HepG2 (cell line): ENCODE measurements around the gene RTEL1. TPM values are rescaled to one million over a fixed set of nuclear protein-coding genes. Genes with fewer than 3 reads are reported as not detected.
A peak's percentile ranks its signal among the peaks of the same experiment; 100 is the strongest.

Experiments
- ATAC-seq: fragments of 200-7000 bp; cut with Tn5 transposase; 3 replicates; pipeline ENCODE4 v1.9.1; 2020; ENCODE audit warnings: mild to moderate bottlenecking, moderate library complexity
- BruUV-seq: library from RNA; stranded (reverse); fragments of 400-500 nt; replicated peaks from 2 replicates; lab custom pipeline; 2021; lab: Mats Ljungman, UMichigan
- CTCF ChIA-PET: fragments of 300-600 bp; formaldehyde crosslinking; extraction: SDS; loops from one replicate; lab custom pipeline; 2021; ENCODE audit warnings: low total read pairs, inconsistent platforms, low intra/inter-chr PET ratio; lab: Yijun Ruan, JAX
- POLR2A ChIA-PET: fragments of 350-600 bp; sonication (Branson Sonifier 250); formaldehyde crosslinking; loops from one replicate; lab custom pipeline; 2020; ENCODE audit warnings: antibody characterized with exemption, inconsistent platforms; lab: Yijun Ruan, JAX
- DNase-seq: peaks from one replicate; pipeline ENCODE4 v3.0.0-alpha.2; 2015; ENCODE audit warnings: low spot score
- FAIRE-seq: peaks from 3 replicates; lab custom pipeline; 2011; peaks lifted over from hg19 to GRCh38; lab: Jason Lieb, UNC
- H2AFZ ChIP-seq: one replicate; pipeline ENCODE4 v1.6.1; 2011; ENCODE audit warnings: low read length, inconsistent platforms
- H3K27ac ChIP-seq: fragments of 300-600 bp; 3 replicates; pipeline ENCODE4 v1.8.0; 2011; ENCODE audit warnings: mixed run types, mild to moderate bottlenecking, mixed read lengths, low read length, inconsistent platforms; ENCODE audit not compliant: insufficient read depth; ENCODE audit errors: extremely low read length
- H3K27me3 ChIP-seq, 2 experiments: fragments of 200-600 bp in 1 of 2; 2 replicates in 1 of 2; 3 replicates in 1 of 2; pipeline versions ENCODE4 v1.6.0 to v1.8.0; 2011; ENCODE audit warnings: low read length in 2 of 2, mild to moderate bottlenecking in 2 of 2, moderate library complexity in 2 of 2, inconsistent platforms in 1 of 2; ENCODE audit not compliant: insufficient read depth in 2 of 2, control insufficient read depth in 1 of 2
- H3K36me3 ChIP-seq, 2 experiments: fragments of 200-600 bp in 1 of 2; replicated peaks in 1 of 2; 2 replicates in 1 of 2; 3 replicates in 1 of 2; pipeline versions ENCODE4 v1.5.1 to v1.8.0; 2011; ENCODE audit warnings: low read length in 2 of 2, inconsistent platforms in 1 of 2; ENCODE audit not compliant: insufficient read depth in 2 of 2, control insufficient read depth in 1 of 2
- H3K4me1 ChIP-seq: 2 replicates; pipeline ENCODE4 v1.5.1; 2012; ENCODE audit warnings: low read length, inconsistent platforms; ENCODE audit not compliant: insufficient read depth
- H3K4me2 ChIP-seq: 2 replicates; pipeline ENCODE4 v1.6.0; 2011; ENCODE audit warnings: low read depth, low read length, inconsistent platforms
- H3K4me3 ChIP-seq, 3 experiments: fragments of 200-600 bp in 1 of 3; sonication (generic), shearing (Covaris generic) in 1 of 3; replicated peaks in 1 of 3; 2 replicates each; pipeline ENCODE4 v1.5.1; 2011 to 2016; ENCODE audit warnings: low read length in 3 of 3, inconsistent platforms in 2 of 3, low read depth in 2 of 3, mild to moderate bottlenecking in 2 of 3, control low read depth in 1 of 3, mixed read lengths in 1 of 3; ENCODE audit not compliant: insufficient read depth in 1 of 3
- H3K79me2 ChIP-seq: one replicate; pipeline ENCODE4 v1.6.1; 2011; ENCODE audit warnings: low read length, inconsistent platforms; ENCODE audit not compliant: insufficient read depth
- H3K9ac ChIP-seq: 2 replicates; pipeline ENCODE4 v1.6.0; 2011; ENCODE audit warnings: mild to moderate bottlenecking, low read depth, low read length, inconsistent platforms; ENCODE audit not compliant: insufficient read depth
- H3K9me3 ChIP-seq: 2 replicates; pipeline ENCODE4 v1.5.1; 2012; ENCODE audit warnings: mild to moderate bottlenecking, low read length
- H4K20me1 ChIP-seq: 2 replicates; pipeline ENCODE4 v1.6.0; 2011; ENCODE audit warnings: inconsistent platforms, mild to moderate bottlenecking, low read length, moderate library complexity; ENCODE audit not compliant: insufficient read depth
- EED ChIP-seq: sonication (generic); formaldehyde crosslinking; IDR thresholded peaks from 2 replicates; pipeline ENCODE4 v1.5.0; 2020; ENCODE audit warnings: mild to moderate bottlenecking, missing genetic modification reagents
- HOXA3 ChIP-seq: sonication (generic); formaldehyde crosslinking; IDR thresholded peaks from 2 replicates; pipeline ENCODE4 v1.5.0; 2020; ENCODE audit warnings: missing genetic modification reagents
- HOXD1 ChIP-seq: sonication (generic); formaldehyde crosslinking; IDR thresholded peaks from 2 replicates; pipeline ENCODE4 v1.5.0; 2020; ENCODE audit warnings: missing genetic modification reagents
- MAZ ChIP-seq, 2 experiments: sonication (generic) in 1 of 2; formaldehyde crosslinking in 1 of 2; IDR thresholded peaks; 2 replicates each; pipeline versions ENCODE4 v1.5.0 to v1.6.1; 2012 to 2020; ENCODE audit warnings: low read depth in 2 of 2, mild to moderate bottlenecking in 2 of 2, borderline replicate concordance in 1 of 2, improper control_type of control experiment in 1 of 2, low read length in 1 of 2, missing genetic modification reagents in 1 of 2, moderate library complexity in 1 of 2
- NFKB2 ChIP-seq: sonication (generic); formaldehyde crosslinking; IDR thresholded peaks from 2 replicates; pipeline ENCODE4 v1.4.0; 2020; ENCODE audit warnings: missing genetic modification reagents, borderline replicate concordance
- NRL ChIP-seq: sonication (generic); formaldehyde crosslinking; IDR thresholded peaks from 2 replicates; pipeline ENCODE4 v1.5.0; 2020; ENCODE audit warnings: missing genetic modification reagents, mild to moderate bottlenecking, moderate library complexity, borderline replicate concordance
- RFXAP ChIP-seq: sonication (generic); formaldehyde crosslinking; IDR thresholded peaks from 2 replicates; pipeline ENCODE4 v1.4.0; 2020; ENCODE audit warnings: missing genetic modification reagents, borderline replicate concordance
- RXRA ChIP-seq: sonication (generic); formaldehyde crosslinking; IDR thresholded peaks from 2 replicates; pipeline ENCODE4 v1.5.1; 2020; ENCODE audit warnings: missing genetic modification reagents
- ZNF235 ChIP-seq: sonication (generic); formaldehyde crosslinking; IDR thresholded peaks from 2 replicates; pipeline ENCODE4 v1.8.1; 2023; ENCODE audit warnings: mild to moderate bottlenecking, missing genetic modification reagents, borderline replicate concordance
- ZNF616 ChIP-seq: sonication (generic); formaldehyde crosslinking; IDR thresholded peaks from 2 replicates; pipeline ENCODE4 v1.5.0; 2020; ENCODE audit warnings: low read depth, mild to moderate bottlenecking, missing genetic modification reagents
- ZNF766 ChIP-seq: sonication (generic); formaldehyde crosslinking; IDR thresholded peaks from 2 replicates; pipeline ENCODE4 v1.5.0; 2020; ENCODE audit warnings: missing genetic modification reagents, borderline replicate concordance
- ZSCAN31 ChIP-seq: sonication (generic); formaldehyde crosslinking; IDR thresholded peaks from 2 replicates; pipeline ENCODE4 v1.5.0; 2020; ENCODE audit warnings: low read depth, mild to moderate bottlenecking, missing genetic modification reagents
- WGBS: methylation state at CpG from one replicate; pipeline ENCODE4 v1.1.6; 2017; ENCODE audit warnings: low lambda C conversion rate; 5-methylcytosine and 5-hydroxymethylcytosine counted together
- in situ Hi-C: cut with HindIII; loops from 2 replicates; pipeline ENCODE4 v1.10.0; 2017; ENCODE audit warnings: low pct_unique_long_range_greater_than_20kb; ENCODE audit not compliant: extremely low pct_ligation_motif_present
- intact Hi-C: fragments of 100-400 bp; cut with micrococcal nuclease; formaldehyde crosslinking; loops from one replicate; pipeline ENCODE4 v1.10.0; 2022; ENCODE audit not compliant: unreplicated experiment
- polyA plus RNA-seq, 8 experiments: library from polyadenylated mRNA; depleted of rRNA in 3 of 8; stranded (reverse) in 7 of 8; unstranded in 1 of 8; fragments of >200 nt; fragmentation: Illumina TruSeq in 4 of 8; extraction: Trizol in 4 of 8; gene quantifications; 2 replicates each; pipeline versions ENCODE4 v1.2.1 to v1.2.3, GENCODE V29; 2011 to 2016; ENCODE audit warnings: low read depth in 4 of 8, missing spikeins in 1 of 8, mixed read lengths in 1 of 8; ENCODE audit not compliant: insufficient read depth in 1 of 8
- total RNA-seq, 5 experiments: library from RNA; depleted of rRNA; stranded (reverse); fragments of >200 nt; fragmentation: Illumina TruSeq; extraction: Trizol; gene quantifications; 2 replicates each; pipeline ENCODE4 v1.2.3, GENCODE V29; 2016; ENCODE audit warnings: low read depth in 1 of 5
- TF ChIP-seq, protein P1 (sequence below): sonication (generic); formaldehyde crosslinking; IDR thresholded peaks from 2 replicates; pipeline ENCODE4 v1.4.0; 2020; ENCODE audit warnings: mild to moderate bottlenecking, missing genetic modification reagents
- TF ChIP-seq, protein P2 (sequence below): sonication (generic); formaldehyde crosslinking; IDR thresholded peaks from 2 replicates; pipeline ENCODE4 v1.8.1; 2023; ENCODE audit warnings: mild to moderate bottlenecking, missing genetic modification reagents
- TF ChIP-seq, protein P3 (sequence below): IDR thresholded peaks from 2 replicates; pipeline ENCODE4 v1.6.1; 2016
- TF ChIP-seq, protein P4 (sequence below): IDR thresholded peaks from 2 replicates; pipeline ENCODE4 v1.6.1; 2016; ENCODE audit warnings: mild to moderate bottlenecking, missing biosample characterization, missing genetic modification reagents
- TF ChIP-seq, protein P5 (sequence below): sonication (generic); formaldehyde crosslinking; IDR thresholded peaks from 2 replicates; pipeline ENCODE4 v1.9.0; 2022; ENCODE audit warnings: low read depth, missing genetic modification reagents

RTEL1 gene
- total and polyA plus RNA-seq, 2 of the 13 experiments (the other 11 are each of a cell fraction or from before 2014, with no cell fraction given), result 21.8 to 36.4 TPM

DNA sequence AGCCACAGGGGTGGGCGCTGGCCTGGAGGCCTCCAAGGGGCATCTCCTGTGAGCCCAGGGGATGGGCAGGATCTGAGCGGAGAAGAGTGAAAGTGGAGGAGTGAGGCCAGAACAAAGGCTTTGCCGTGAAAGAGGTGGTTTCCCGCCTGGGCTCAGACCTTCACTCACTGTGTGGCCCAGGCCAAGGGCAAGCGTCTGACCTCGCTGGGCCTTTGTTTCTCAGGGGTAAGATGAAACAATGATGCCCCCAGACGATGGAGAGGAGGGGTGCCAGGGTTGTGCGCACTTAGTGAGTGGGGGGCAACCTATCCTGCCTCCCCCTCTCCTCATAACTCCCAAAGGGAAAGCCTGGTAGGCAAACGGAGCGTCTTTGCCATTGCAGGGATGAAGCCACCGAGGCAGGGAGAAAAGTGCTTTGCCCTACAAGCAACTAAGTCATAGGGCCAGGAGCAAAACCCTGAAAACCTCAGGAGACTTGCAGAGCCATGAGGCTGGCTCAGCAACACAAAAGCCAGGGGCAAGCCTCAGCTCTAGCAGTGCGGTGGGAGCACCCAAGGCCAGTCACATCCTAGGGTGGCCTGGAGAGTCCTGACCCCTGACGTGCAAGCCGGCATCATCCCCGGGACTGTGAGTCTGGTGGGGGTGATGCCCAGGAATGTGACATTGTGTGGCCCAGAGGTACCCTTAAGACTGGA, 4.0 kb upstream of the RTEL1 start:
- Histone ChIP-seq H2AFZ (no peak overlapping the region), H3K27me3 (no peaks in the 10 kb centered on the region; a peak in 1 of 5 replicates), H3K36me3 (no peaks in the 10 kb centered on the region), H3K4me1 (peaks cover 38% of the 10 kb centered on the region), H3K4me2 (peak overlapping the region; percentile 72), H3K27ac (no peak overlapping the region), H3K9ac (no peak overlapping the region), H4K20me1 (peaks cover 3% of the 10 kb centered on the region; the same call in 1 of the 2 replicates), H3K4me3 (peak overlapping the region in 1 of 3 experiments; percentile 73; a peak in 2 of 6 replicates), H3K9me3 (no peaks in the 10 kb centered on the region), H3K79me2 (peaks cover 13% of the 10 kb centered on the region)
- CTCF ChIA-PET, result no interaction called here
- no peak for ATAC-seq
- in situ Hi-C loops, result no loop called here
- no TSS peak for BruUV-seq
- FAIRE-seq, result no peak
- DNase-seq, result no peak
- 59% methylated on average over 12 of the region's 15 CpGs for WGBS
- POLR2A ChIA-PET, result interaction anchor here (1.2 to 4.3 kb wide), 4 partner anchors 12 to 87 kb away, joined by 5 to 58 read pairs (median 12); partner anchors contain the start of gene GMEB2
- intact Hi-C loops, result loop anchor here (10.0 kb wide), 1 partner anchor 119 kb away; the partner anchor contains the start of gene PTK6
- TF ChIP-seq, protein P1, sequence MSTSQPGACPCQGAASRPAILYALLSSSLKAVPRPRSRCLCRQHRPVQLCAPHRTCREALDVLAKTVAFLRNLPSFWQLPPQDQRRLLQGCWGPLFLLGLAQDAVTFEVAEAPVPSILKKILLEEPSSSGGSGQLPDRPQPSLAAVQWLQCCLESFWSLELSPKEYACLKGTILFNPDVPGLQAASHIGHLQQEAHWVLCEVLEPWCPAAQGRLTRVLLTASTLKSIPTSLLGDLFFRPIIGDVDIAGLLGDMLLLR, result peak; percentile 10; the same call in 1 of the 2 replicates
- TF ChIP-seq ZNF235 (CRISPR knock-in tag) (0 out of 2 replicates have a peak, but pooled peaks have one; percentile 61), HOXD1 (CRISPR knock-in tag) (0 out of 2 replicates have a peak, but pooled peaks have one; percentile 15), ZSCAN31 (no peak), RFXAP (CRISPR knock-in tag) (0 out of 2 replicates have a peak, but pooled peaks have one; percentile 28), NFKB2 (CRISPR knock-in tag) (peak; percentile 67; the same call in 1 of the 2 replicates), HOXA3 (0 out of 2 replicates have a peak, but pooled peaks have one; percentile 3), NRL (CRISPR knock-in tag) (0 out of 2 replicates have a peak, but pooled peaks have one; percentile 11), ZNF616 (0 out of 2 replicates have a peak, but pooled peaks have one; percentile 17), MAZ (IDR thresholded peaks at IDR 0.05; ENCODE audit: borderline replicate concordance, low read depth, low read length) (no peak), MAZ (CRISPR knock-in tag; IDR thresholded peaks at IDR 0.05; ENCODE audit: low read depth) (peak; percentile 4; the same call in 1 of the 2 replicates), RXRA (CRISPR knock-in tag) (0 out of 2 replicates have a peak, but pooled peaks have one; percentile 41), ZNF766 (no peak), EED (CRISPR knock-in tag) (0 out of 2 replicates have a peak, but pooled peaks have one; percentile 49)
- TF ChIP-seq, protein P2, sequence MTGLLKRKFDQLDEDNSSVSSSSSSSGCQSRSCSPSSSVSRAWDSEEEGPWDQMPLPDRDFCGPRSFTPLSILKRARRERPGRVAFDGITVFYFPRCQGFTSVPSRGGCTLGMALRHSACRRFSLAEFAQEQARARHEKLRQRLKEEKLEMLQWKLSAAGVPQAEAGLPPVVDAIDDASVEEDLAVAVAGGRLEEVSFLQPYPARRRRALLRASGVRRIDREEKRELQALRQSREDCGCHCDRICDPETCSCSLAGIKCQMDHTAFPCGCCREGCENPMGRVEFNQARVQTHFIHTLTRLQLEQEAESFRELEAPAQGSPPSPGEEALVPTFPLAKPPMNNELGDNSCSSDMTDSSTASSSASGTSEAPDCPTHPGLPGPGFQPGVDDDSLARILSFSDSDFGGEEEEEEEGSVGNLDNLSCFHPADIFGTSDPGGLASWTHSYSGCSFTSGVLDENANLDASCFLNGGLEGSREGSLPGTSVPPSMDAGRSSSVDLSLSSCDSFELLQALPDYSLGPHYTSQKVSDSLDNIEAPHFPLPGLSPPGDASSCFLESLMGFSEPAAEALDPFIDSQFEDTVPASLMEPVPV, result 0 out of 2 replicates have a peak, but pooled peaks have one; percentile 0
- TF ChIP-seq, protein P3, sequence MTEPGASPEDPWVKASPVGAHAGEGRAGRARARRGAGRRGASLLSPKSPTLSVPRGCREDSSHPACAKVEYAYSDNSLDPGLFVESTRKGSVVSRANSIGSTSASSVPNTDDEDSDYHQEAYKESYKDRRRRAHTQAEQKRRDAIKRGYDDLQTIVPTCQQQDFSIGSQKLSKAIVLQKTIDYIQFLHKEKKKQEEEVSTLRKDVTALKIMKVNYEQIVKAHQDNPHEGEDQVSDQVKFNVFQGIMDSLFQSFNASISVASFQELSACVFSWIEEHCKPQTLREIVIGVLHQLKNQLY (CRISPR knock-in tag), result no peak
- TF ChIP-seq, protein P4, sequence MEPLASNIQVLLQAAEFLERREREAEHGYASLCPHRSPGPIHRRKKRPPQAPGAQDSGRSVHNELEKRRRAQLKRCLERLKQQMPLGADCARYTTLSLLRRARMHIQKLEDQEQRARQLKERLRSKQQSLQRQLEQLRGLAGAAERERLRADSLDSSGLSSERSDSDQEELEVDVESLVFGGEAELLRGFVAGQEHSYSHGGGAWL (CRISPR knock-in tag), result 0 out of 2 replicates have a peak, but pooled peaks have one; percentile 56
- TF ChIP-seq, protein P5, sequence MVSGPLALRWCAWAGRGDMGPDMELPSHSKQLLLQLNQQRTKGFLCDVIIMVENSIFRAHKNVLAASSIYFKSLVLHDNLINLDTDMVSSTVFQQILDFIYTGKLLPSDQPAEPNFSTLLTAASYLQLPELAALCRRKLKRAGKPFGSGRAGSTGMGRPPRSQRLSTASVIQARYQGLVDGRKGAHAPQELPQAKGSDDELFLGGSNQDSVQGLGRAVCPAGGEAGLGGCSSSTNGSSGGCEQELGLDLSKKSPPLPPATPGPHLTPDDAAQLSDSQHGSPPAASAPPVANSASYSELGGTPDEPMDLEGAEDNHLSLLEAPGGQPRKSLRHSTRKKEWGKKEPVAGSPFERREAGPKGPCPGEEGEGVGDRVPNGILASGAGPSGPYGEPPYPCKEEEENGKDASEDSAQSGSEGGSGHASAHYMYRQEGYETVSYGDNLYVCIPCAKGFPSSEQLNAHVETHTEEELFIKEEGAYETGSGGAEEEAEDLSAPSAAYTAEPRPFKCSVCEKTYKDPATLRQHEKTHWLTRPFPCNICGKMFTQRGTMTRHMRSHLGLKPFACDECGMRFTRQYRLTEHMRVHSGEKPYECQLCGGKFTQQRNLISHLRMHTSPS (CRISPR knock-in tag), result peak; percentile 58; the same call in 1 of the 2 replicates
